Activated T-helper 1 cell treated with anti-CD3 and anti-CD28 coated beads, Interleukin-12 subunit alpha, Interleukin-12 subunit beta, Interleukin-2, Interleukin-4 antibody, amounts not matched to agents 30 ng/mL and 10 ng/mL and 1 ng/mL, durations not matched to agents 14 hours and 24 hours and 36 hours (primary cell): ENCODE measurements around the gene SLC39A1. TPM values are rescaled to one million over a fixed set of nuclear protein-coding genes. Genes with fewer than 3 reads are reported as not detected.
"Not testable (repeated sequence)": the region's sequence is repeated elsewhere in the genome, so short reads cannot be mapped to it uniquely, and the experiment has no call there.

Source experiments
- DNase-seq: peaks from one replicate; pipeline ENCODE4 v3.0.0; 2021; ENCODE audit warnings: low spot score
- H3K27ac Mint-ChIP-seq: one replicate; pipeline ENCODE4 v1.8.0; 2021; ENCODE audit warnings: mild to moderate bottlenecking, mixed read lengths
- H3K27me3 Mint-ChIP-seq: one replicate; pipeline ENCODE4 v1.8.0; 2022; ENCODE audit warnings: mild to moderate bottlenecking, moderate library complexity, mixed read lengths; ENCODE audit not compliant: insufficient read depth
- H3K36me3 Mint-ChIP-seq: one replicate; pipeline ENCODE4 v1.8.0; 2021; ENCODE audit warnings: low read depth, mixed read lengths
- H3K4me1 Mint-ChIP-seq: one replicate; pipeline ENCODE4 v1.8.0; 2021; ENCODE audit warnings: low read depth, mixed read lengths
- H3K4me3 Mint-ChIP-seq: one replicate; pipeline ENCODE4 v1.8.0; 2021; ENCODE audit warnings: mild to moderate bottlenecking, moderate library complexity, mixed read lengths
- H3K9me3 Mint-ChIP-seq: one replicate; pipeline ENCODE4 v1.8.0; 2021; ENCODE audit warnings: mixed read lengths
- intact Hi-C: fragments of 100-400 bp; cut with micrococcal nuclease; formaldehyde crosslinking; loops from one replicate; pipeline ENCODE4 v1.15.1; 2024
- total RNA-seq: library from RNA; stranded (reverse); gene quantifications from 2 replicates; pipeline ENCODE4 v1.2.3, GENCODE V29; 2022

Gene SLC39A1
- total RNA-seq, 1 donor from 2014 or later, result 76.1 TPM

GRCh38 chr1:153916297-153916696, 47.0 kb downstream of the SLC39A1 start:
- no peak for DNase-seq
- Mint-ChIP-seq H3K36me3 (peaks cover 24% of the 10 kb centered on the region), H3K9me3 (no peaks in the 10 kb centered on the region), H3K4me1 (peaks cover 52% of the 10 kb centered on the region), H3K27ac (no peak overlapping the region), H3K27me3 (no peaks in the 10 kb centered on the region), H3K4me3 (no peak overlapping the region)
- intact Hi-C loops, result no loop called here

- no peak overlapping the region for H3K4me3 Mint-ChIP-seq
- no peaks in the 10 kb centered on the region for H3K9me3 Mint-ChIP-seq
- peaks cover 19% of the 10 kb centered on the region for H3K4me1 Mint-ChIP-seq
- peaks cover 15% of the 10 kb centered on the region for H3K36me3 Mint-ChIP-seq
- no peaks in the 10 kb centered on the region for H3K27me3 Mint-ChIP-seq
- intact Hi-C loops, result no loop called here
- DNase-seq, result no peak
- no peak overlapping the region for H3K27ac Mint-ChIP-seq
Measured at GRCh38 chr1:153912349-153912748, 51.0 kb downstream of the SLC39A1 start.

GRCh38 chr1:153910560-153910959, 52.8 kb downstream of the SLC39A1 start:
- H3K4me3 Mint-ChIP-seq, intact Hi-C loops: not testable (repeated sequence)

More at GRCh38 chr1:153910560-153910959, 52.8 kb downstream of the SLC39A1 start:
- H3K4me1 Mint-ChIP-seq, result peaks cover 13% of the 10 kb centered on the region
- H3K9me3 Mint-ChIP-seq, DNase-seq, H3K27me3 Mint-ChIP-seq: not testable (repeated sequence)
- H3K36me3 Mint-ChIP-seq, result peaks cover 15% of the 10 kb centered on the region
- peak overlapping the region; percentile 23 for H3K27ac Mint-ChIP-seq

Other genes starting within 250 kb of the SLC39A1 start
- 57.0 and 57.3 TPM in 2 replicates for gene INTS3, start 235.5 kb downstream of the SLC39A1 start, total RNA-seq
- gene SLC27A3, start 188.1 kb downstream of the SLC39A1 start, total RNA-seq, result 10.8 and 11.1 TPM in 2 replicates
- 69.1 and 70.4 TPM in 2 replicates for gene GATAD2B, start 40.6 kb downstream of the SLC39A1 start, total RNA-seq
- gene DENND4B, start 16.8 kb downstream of the SLC39A1 start, total RNA-seq, result 128 and 133 TPM in 2 replicates
- gene CRTC2, start 4.9 kb downstream of the SLC39A1 start, total RNA-seq, result 62.8 and 76.4 TPM in 2 replicates
- 8.1 and 9.8 TPM in 2 replicates for gene CREB3L4, start 4.4 kb upstream of the SLC39A1 start, total RNA-seq
- gene JTB, start 14.1 kb upstream of the SLC39A1 start, total RNA-seq, result 198 and 213 TPM in 2 replicates
- 2.2 and 3.3 TPM in 2 replicates for gene RAB13, start 22.8 kb upstream of the SLC39A1 start, total RNA-seq
- gene RPS27, start 27.2 kb upstream of the SLC39A1 start, total RNA-seq, result 1,226 and 1,349 TPM in 2 replicates
- 0.12 TPM in 1 of 2 replicates, not detected in the other for gene NUP210L, start 191.5 kb upstream of the SLC39A1 start, total RNA-seq
- gene TPM3, start 228.6 kb upstream of the SLC39A1 start, total RNA-seq, result 665 and 668 TPM in 2 replicates
- not detected in 2 replicates for gene CFAP141, start 242.8 kb upstream of the SLC39A1 start, total RNA-seq